Lung microvascular endothelial cell (primary cell): Measurements from ENCODE around the gene TAF6L. TPM values are rescaled to one million over a fixed set of nuclear protein-coding genes. Genes with fewer than 3 reads are reported as not detected.
"Not testable (repeated sequence)": the region's sequence is repeated elsewhere in the genome, so short reads cannot be mapped to it uniquely, and the experiment has no call there.

ENCODE experiments used
- DNase-seq, 2 donors: peaks; one replicate each; pipeline versions ENCODE4 v3.0.0 to v3.0.0-alpha.2; 2010; ENCODE audit warnings: low read depth in 2 of 2
- total RNA-seq: library from RNA; depleted of rRNA; stranded (reverse); fragments of >200 nt; gene quantifications from 2 replicates; pipeline ENCODE4 v1.2.1, GENCODE V29; 2014

Gene TAF6L, protein sequence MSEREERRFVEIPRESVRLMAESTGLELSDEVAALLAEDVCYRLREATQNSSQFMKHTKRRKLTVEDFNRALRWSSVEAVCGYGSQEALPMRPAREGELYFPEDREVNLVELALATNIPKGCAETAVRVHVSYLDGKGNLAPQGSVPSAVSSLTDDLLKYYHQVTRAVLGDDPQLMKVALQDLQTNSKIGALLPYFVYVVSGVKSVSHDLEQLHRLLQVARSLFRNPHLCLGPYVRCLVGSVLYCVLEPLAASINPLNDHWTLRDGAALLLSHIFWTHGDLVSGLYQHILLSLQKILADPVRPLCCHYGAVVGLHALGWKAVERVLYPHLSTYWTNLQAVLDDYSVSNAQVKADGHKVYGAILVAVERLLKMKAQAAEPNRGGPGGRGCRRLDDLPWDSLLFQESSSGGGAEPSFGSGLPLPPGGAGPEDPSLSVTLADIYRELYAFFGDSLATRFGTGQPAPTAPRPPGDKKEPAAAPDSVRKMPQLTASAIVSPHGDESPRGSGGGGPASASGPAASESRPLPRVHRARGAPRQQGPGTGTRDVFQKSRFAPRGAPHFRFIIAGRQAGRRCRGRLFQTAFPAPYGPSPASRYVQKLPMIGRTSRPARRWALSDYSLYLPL
- 19.8 and 31.9 TPM in 2 replicates for total RNA-seq

DNA sequence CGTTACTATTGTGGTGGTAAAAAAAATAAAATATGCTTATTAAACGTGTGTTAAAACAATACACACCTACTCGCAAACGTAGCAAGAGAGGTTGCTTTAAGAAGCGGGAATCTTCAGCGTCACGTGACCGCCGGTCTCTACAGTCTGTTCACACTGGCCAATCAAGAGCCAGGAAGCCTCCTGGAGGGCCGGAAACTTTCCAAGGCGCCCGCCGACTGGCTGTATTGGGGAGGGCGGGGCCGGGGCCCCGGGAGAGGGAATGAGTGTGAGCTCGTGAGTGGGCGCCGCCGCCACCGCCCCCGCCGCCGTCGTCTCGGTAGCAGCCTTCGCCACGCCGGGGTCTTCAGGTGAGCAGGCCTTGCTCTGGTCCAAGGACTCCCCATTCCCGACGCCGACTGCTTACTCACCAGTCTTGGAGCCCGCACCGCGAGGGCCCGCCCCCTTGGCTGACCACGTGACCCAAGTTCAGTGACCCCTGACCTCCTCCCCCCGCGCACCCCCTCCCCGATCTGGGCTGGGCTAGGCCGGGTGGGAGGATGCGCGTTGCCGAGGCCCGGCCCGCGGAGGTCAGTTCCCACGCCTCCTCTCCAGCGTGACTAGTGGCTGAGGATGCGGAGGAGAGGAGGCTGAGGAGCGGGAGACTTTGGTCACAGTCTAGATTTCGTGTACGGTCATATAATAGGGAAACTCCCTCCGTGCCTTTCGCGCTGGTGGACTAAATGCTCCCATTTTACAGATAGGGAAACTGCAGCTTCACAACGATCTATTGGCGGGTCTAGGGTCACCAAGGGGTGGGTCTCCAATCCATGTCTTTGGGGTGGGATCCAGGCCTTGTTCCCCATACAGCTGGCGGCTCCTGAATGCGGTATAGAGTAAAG, at the start of gene TAF6L:
Gene TAF6L, plus strand, starts transcription at position 253 of the 878 bp plus-strand sequence. CDS start 4,388 bp downstream, outside the sequence.
- peak; percentile 95 to 98 for DNase-seq

GRCh38 chr11:62721994-62722393, 49.2 kb upstream of the TAF6L start:
- DNase-seq: peak; percentile 19 to 31

GRCh38 chr11:62724171-62724570, 47.0 kb upstream of the TAF6L start:
- no peak for DNase-seq

DNA sequence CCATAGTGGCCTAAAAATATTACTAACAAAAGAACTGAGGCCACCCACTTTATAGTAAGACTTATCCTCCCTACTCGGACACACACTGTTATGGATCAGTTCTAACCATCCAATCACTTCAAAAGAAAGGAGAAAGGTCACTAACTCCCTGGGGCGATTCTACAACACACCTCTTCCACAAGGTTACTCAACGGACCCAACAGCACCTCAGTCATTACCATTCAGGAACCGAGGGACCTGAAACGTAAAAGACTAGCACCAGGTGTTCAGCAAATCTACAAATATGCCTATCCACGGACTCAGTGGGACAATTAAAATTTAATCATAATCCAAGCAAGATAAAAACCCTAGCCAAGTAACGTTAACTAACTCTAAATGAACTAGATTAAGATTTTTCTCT, 45.5 kb upstream of the TAF6L start:
- DNase-seq: peak; percentile 12 to 15

DNA sequence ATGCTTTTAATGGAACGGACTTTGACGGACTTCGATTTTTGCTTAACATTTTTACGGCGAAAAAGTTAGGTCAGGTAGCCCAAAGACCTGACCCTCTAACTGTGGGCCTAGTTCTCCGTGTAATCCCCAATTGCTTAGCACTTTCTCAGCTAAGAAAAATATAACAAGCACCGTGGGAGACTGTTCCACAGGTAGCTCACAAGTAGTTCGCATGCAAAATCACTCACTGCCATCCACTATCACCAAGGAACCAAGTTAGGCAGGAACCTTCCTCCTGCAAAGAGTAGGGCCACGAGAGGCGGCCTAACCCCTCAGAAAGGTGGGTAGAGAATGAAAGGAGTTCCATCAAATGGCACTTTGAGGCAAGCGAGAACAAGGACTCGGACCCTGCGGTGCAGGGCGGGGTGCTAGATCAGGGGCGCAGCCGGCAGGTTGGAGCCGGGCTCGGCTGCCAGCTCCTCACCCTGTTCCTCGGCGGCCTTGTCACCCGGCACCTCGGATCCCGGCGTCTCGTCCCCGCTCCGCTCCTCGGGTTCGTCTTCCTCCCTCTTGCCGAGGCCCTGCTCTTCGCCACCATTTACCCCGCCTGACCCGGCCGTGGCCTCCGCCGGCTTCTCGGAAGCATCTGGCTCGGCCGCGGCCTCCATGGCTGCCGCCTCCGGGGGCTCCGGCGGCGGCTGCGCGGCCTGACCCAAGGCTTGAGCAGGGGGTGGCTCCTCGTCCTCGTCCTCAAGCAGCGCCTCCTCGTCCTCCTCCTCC, 44.9 kb upstream of the TAF6L start:
- DNase-seq: peak; percentile 9 to 11

- no peak for DNase-seq
Measured at GRCh38 chr11:62726915-62727164, 44.4 kb upstream of the TAF6L start.

GRCh38 chr11:62727165-62727871, 43.9 kb upstream of the TAF6L start, which contains the start of gene HNRNPUL2:
Gene HNRNPUL2 (minus strand): TSS chr11:62727457. CDS start chr11:62727156, 301 bp downstream.
- peak; percentile 100 for DNase-seq

DNA sequence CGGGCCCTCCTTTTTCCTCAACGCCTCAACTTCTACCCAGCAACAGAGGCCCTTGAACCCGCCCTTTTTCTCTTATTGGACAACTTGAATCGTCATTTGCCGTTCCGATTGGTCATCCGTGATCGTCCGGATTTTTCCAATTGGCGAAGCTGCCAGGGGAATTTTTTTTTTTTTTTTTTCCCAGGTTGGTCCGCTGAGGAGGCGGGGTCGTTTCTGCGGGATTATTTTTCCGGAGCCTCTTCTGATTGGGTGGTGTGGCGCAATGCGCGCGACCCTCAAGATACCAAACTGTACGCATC, 43.4 kb upstream of the TAF6L start:
- peak; percentile 98 for DNase-seq

DNA sequence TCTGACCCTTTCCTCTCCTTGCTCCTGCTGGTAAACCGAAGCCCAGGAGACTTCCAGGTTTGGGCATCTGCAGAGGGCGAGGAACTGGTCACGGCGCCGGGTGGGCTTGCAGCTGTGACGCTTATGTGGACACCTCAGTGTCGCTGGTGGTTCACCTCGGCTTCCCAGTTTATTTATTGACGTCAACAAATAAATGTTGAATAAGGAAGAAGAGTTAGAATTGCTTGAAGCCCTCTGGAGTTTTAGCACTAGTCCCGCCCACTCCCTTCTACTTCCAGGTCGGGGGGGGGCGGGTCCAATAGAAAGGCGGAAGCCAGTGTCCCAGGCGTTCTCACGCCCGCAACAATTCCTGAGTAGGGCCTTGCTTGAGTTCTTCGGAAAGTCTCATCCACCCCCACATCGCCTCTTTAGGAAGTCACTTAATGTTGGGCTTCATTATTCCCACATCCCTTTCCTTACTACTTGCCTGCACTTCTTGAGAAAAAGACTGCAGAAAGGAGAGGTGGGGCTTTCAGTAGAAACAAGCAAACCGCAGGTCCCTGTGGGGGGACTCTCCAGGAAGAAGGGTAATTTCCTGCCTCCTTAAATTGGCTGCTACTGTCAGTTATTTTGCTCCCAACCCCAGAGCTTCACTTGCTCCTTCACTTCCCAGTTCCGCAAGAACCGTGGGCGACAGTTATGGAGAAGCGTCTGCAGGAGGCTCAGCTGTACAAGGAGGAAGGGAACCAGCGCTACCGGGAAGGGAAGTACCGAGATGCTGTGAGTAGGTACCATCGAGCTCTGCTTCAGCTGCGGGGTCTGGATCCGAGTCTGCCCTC, 42.8 kb upstream of the TAF6L start, which contains the start of gene TTC9C:
Gene TTC9C, plus strand, starts transcription at position 316 of the 818 bp plus-strand sequence. Its CDS starts 363 bp downstream, at position 679.
- peak; percentile 87 to 89 for DNase-seq

DNA sequence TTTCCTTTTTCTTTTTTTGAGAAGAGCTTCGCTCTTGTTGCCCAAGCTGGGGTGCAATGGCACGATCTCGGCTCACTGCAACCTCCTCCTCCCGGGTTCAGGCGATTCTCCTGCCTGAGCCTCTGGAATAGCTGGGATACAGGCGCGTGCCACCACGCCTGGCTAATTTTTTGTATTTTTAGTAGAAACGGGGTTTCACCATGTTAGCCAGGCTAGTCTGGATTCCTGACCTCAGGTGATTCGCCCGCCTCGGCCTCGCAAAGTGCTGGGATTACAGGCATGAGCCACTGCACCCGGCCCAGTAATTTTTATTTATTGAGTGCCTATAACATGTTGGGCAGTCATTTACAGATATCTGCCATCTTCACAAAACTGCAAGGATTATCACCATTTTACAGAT, 41.1 kb upstream of the TAF6L start:
- DNase-seq: not testable (repeated sequence)

DNA sequence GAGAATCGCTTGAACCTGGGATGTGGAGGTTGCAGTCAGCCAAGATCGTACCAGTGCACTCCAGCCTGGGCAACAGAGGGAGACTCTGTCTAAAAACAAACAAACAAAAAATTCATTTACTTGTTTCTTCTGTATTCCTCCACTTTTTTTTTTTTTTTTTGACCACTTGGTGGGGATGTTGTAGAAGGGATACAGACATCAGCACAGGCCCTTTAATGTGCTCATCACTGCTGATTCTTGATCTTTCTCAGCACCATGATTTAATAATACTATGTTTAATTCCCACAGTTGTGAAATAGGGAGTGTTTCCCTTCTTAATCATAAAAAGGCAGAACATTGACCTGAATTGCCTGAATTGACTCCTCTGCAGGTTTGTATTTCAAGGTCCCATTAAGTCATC, 38.4 kb upstream of the TAF6L start:
- peak; percentile 28 to 45 for DNase-seq

DNA sequence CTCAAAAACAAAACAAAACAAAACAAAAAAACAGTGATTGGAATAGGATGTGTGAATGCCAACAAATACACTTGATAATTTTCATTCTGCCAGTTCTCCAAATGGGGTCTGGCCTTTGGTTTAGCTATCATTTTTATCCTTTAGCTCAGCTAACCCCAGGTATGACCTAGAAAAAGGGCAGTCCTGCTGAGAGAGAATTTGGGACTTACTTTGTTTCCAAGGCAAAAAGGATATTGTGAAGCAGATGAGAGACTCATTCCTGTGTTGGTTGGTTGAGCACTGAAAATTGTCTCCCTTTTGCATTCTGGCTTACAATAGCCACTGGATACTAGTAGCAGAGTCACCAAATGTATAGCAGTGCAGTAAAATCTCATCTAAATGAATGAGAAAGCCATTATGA, 34.0 kb upstream of the TAF6L start:
- no peak for DNase-seq

DNA sequence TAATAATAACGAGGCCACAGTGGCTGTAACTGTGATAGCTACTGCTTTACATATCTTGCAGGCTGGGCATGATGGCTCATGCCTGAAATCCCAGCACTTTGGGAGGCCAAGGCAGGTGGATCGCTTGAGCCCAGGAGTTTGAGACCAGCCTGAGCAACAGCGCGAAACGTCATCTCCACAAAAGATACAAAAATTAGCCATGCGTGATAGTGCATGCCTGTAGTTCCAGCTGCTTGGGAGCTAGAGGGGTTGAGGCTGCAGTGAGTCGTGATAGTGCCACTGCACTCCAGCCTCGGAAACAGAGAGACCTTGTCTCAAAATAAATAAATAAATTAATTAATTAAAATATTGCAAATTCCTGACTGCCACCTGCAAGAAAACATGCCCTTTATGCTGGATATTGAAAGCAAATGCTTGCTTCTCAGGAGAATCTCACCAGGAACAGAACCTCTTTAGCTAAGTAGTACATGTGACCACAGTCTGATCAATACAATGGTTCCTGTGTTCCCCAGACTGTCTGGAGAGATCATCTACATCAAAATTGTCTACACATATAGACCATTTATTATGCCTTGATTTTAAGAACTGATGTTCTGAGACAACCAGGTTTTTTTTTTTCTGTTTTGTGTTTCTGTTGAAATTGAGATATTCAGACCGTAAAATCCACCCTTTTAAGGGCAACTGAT, 23.6 kb upstream of the TAF6L start:
- DNase-seq: no peak

GRCh38 chr11:62749931-62750330, 21.3 kb upstream of the TAF6L start:
- DNase-seq: not testable (repeated sequence)

DNA sequence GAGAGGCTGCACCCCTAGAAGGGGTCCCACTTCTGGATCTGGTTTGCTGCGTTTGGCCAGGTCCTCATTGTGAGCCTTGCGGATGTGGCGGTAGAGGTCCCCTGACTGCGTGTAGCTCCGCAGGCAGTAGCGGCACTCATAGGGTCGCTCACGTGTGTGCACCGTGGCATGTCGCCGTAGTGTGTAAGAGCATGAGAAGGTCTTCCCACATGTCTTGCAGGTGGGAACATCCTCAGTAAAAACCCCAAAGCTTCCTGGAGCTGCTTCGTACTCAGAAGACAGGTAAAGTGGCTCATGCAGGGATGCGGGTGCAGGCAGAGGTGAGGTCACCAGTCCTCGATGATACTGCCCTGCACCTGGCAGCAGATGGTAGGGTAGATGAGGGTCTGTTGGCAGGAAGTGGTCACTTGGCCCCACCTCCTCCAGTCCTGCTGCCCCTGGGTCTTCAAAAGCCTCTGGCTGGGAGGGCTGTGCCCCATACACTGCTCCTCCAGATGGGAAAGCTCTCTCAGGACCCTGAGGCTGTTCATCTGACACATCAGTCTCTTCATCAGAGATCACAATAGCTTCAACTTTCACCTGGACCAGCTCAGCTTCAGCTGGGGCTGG, 18.9 kb upstream of the TAF6L start:
- DNase-seq: no peak

- no peak for DNase-seq
Measured at GRCh38 chr11:62752994-62753735, 18.0 kb upstream of the TAF6L start.

DNA sequence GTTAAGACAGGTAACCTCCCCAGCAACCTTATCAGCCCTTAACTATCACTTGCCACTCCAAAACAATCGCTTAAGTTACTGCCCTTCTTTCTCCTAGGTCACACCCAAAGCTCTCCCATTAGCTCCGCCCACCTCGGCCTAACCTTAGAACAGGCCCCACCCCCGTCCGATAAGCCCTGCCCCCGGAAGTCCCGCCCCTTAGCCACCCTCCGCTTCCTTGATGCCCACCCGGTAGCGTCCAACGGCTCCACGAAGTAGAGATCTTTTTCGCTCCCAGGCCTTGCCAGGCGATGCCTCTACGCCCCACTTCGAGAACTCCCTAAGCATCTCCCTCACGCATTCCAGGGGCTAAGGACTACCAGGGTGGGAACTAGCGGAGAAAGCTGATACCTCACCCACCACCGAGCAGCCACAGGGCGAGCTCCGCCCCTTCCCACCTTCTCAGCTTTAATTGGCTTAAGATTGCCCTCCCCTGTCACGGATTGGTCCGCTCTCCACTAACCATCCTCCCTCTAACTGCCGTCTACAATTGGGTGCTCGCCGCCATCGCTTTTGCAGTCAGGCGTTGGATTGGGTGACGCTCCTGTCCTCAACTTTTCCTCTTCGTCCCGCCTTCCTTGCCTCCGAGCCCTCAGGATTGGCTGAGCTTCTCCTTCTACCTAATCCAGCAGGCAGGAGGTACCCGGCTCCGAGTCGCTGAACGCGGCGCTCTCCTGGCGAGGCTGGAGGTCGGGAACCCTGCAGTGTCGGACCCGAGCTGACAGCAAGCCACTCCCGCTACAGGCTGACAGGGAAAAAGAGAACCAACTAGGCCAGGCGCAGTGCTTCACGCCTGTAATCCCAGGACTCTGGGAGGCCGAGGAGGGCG, 17.2 kb upstream of the TAF6L start, which contains the start of gene ZBTB3:
Gene ZBTB3, minus strand, starts transcription at position 425 of the 868 bp plus-strand sequence. CDS start 496 bp downstream, outside the sequence.
- peak; percentile 100 for DNase-seq
